GM18870 (cell line): ENCODE results near the gene THBD.
"Not testable (repeated sequence)": the region's sequence is repeated elsewhere in the genome, so short reads cannot be mapped to it uniquely, and the experiment has no call there.

Source experiments
- ATAC-seq: cut with Tn5 transposase; IDR thresholded peaks from one replicate; pipeline ENCODE4 v1.9.1; 2021; ENCODE audit warnings: moderate library complexity; ENCODE audit not compliant: unreplicated experiment

THBD gene

GRCh38 chr20:23037017-23037481 lies 12.4 kb downstream of the THBD start:
- no peak for ATAC-seq

GRCh38 chr20:23036371-23036770 lies 13.1 kb downstream of the THBD start:
- no peak for ATAC-seq

- ATAC-seq = no peak
Measured at GRCh38 chr20:23035731-23036130, 13.7 kb downstream of the THBD start.

- ATAC-seq = no peak
Measured at GRCh38 chr20:23034721-23035671, 14.5 kb downstream of the THBD start, which contains the start of gene SSTR4. Gene SSTR4, plus strand, starts transcription at chr20:23035312. Its CDS starts 172 bp downstream, at chr20:23035484.

GRCh38 chr20:23033918-23034317 lies 15.6 kb downstream of the THBD start:
- no peak for ATAC-seq

- ATAC-seq = no peak
Measured at GRCh38 chr20:23032750-23033078, 16.8 kb downstream of the THBD start.

GRCh38 chr20:23032056-23032749 lies 17.3 kb downstream of the THBD start:
- ATAC-seq = no peak

- ATAC-seq = no peak
Measured at GRCh38 chr20:23031346-23031745, 18.1 kb downstream of the THBD start.

- no peak for ATAC-seq
Measured at GRCh38 chr20:23029324-23029723, 20.1 kb downstream of the THBD start.

GRCh38 chr20:23028392-23028791 lies 21.1 kb downstream of the THBD start:
- ATAC-seq = no peak

GRCh38 chr20:23027721-23028120 lies 21.8 kb downstream of the THBD start:
- no peak for ATAC-seq

- not testable (repeated sequence) for ATAC-seq
Measured at GRCh38 chr20:23025503-23025902, 24.0 kb downstream of the THBD start.

GRCh38 chr20:23024701-23025100 lies 24.8 kb downstream of the THBD start:
- no peak for ATAC-seq

GRCh38 chr20:23023621-23024177 lies 25.8 kb downstream of the THBD start:
- no peak for ATAC-seq

GRCh38 chr20:23022849-23023248 lies 26.6 kb downstream of the THBD start:
- no peak for ATAC-seq

GRCh38 chr20:23021951-23022350 lies 27.5 kb downstream of the THBD start:
- ATAC-seq = no peak

- no peak for ATAC-seq
Measured at GRCh38 chr20:23021541-23021940, 27.9 kb downstream of the THBD start.

GRCh38 chr20:23020230-23021018 lies 29.0 kb downstream of the THBD start:
- no peak for ATAC-seq

GRCh38 chr20:23019403-23019802 lies 30.1 kb downstream of the THBD start:
- no peak for ATAC-seq

GRCh38 chr20:23018941-23019340 lies 30.5 kb downstream of the THBD start:
- no peak for ATAC-seq

GRCh38 chr20:23018432-23018831 lies 31.0 kb downstream of the THBD start:
- peak; percentile 72 for ATAC-seq
